HUES6 (cell line): Measurements from ENCODE around the gene LGALS9C.
"Not testable (repeated sequence)": the region's sequence is repeated elsewhere in the genome, so short reads cannot be mapped to it uniquely, and the experiment has no call there.

Experiments
- H3K27ac ChIP-seq: 2 replicates; pipeline ENCODE4 v1.7.0; 2013; ENCODE audit warnings: low read depth, mild to moderate bottlenecking, low read length, inconsistent platforms
- H3K27me3 ChIP-seq: 2 replicates; pipeline ENCODE4 v1.6.1; 2013; ENCODE audit warnings: low read length; ENCODE audit not compliant: control insufficient read depth, insufficient read depth
- H3K36me3 ChIP-seq: 2 replicates; pipeline ENCODE4 v1.6.1; 2013; ENCODE audit warnings: low read length; ENCODE audit not compliant: control insufficient read depth, insufficient read depth
- H3K4me1 ChIP-seq: 2 replicates; pipeline ENCODE4 v1.6.1; 2013; ENCODE audit warnings: low read length; ENCODE audit not compliant: control insufficient read depth, insufficient read depth
- H3K4me3 ChIP-seq: 2 replicates; pipeline ENCODE4 v1.5.1; 2013; ENCODE audit warnings: low read depth, low read length
- H3K9ac ChIP-seq: one replicate; pipeline ENCODE4 v1.6.1; 2013; ENCODE audit warnings: mild to moderate bottlenecking, low read length
- H3K9me3 ChIP-seq: 2 replicates; pipeline ENCODE4 v1.6.1; 2013; ENCODE audit warnings: low read depth, low read length; ENCODE audit not compliant: control insufficient read depth, insufficient read depth

LGALS9C gene

DNA sequence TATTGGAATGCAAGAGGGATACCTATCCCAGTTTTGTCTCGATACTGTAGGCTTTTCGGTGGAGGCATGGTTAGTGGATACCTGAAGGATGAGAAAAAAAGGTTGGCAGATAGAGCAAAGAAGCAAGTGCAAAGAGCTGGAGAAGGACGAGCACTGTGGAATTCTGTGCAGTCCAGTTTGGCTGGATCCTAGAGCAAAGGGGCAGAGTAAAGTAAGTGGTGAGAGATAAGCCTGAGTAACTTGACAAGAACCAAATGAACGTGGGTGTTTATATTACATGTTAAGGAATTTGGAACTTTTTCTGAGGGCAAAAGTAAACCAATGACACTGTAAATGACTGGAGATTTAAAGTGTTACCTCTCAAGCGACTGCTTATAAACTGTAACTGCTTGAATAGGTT, 66.3 kb downstream of the LGALS9C start:
- not testable (repeated sequence) for H3K9ac ChIP-seq, H3K36me3 ChIP-seq, H3K9me3 ChIP-seq, H3K27ac ChIP-seq, H3K4me3 ChIP-seq, H3K27me3 ChIP-seq, H3K4me1 ChIP-seq
